SK-N-SH (cell line): ENCODE measurements around the gene CINP. TPM values are rescaled to one million over a fixed set of nuclear protein-coding genes. Genes with fewer than 3 reads are reported as not detected.

Experiments used
- CTCF ChIA-PET: fragments of 300-600, 350-600 bp; formaldehyde crosslinking; extraction: SDS; loops from one replicate; lab custom pipeline; 2021; lab: Yijun Ruan, JAX
- POLR2A ChIA-PET: fragments of 350-600 bp; sonication (Branson Sonifier 250); formaldehyde crosslinking; extraction: SDS; loops from one replicate; lab custom pipeline; 2020; ENCODE audit warnings: antibody characterized with exemption, inconsistent platforms; lab: Yijun Ruan, JAX
- DNase-seq: peaks from one replicate; pipeline ENCODE4 v3.0.0; 2012
- H2AFZ ChIP-seq: fragments of 200-600 bp; sonication (generic); 2 replicates; pipeline ENCODE4 v1.8.1; 2016; ENCODE audit warnings: antibody characterized with exemption, mild to moderate bottlenecking, low read depth
- H3F3A ChIP-seq: fragments of 200-600 bp; sonication (generic); replicated peaks from 2 replicates; pipeline ENCODE3; 2016; ENCODE audit warnings: antibody characterized with exemption, mild to moderate bottlenecking; ENCODE audit not compliant: insufficient read depth
- H3K27ac ChIP-seq, 2 experiments: fragments of 200-500 bp in 1 of 2; fragments of 200-600 bp in 1 of 2; sonication (Bioruptor generic) in 1 of 2; sonication (generic), shearing (Covaris generic) in 1 of 2; 2 replicates each; pipeline versions ENCODE4 v1.5.1 to v1.6.1; 2014 to 2016; ENCODE audit warnings: low read depth in 2 of 2, inconsistent platforms in 1 of 2, low read length in 1 of 2, mild to moderate bottlenecking in 1 of 2, mixed read lengths in 1 of 2
- H3K27me3 ChIP-seq: fragments of 200-600 bp; sonication (generic), shearing (Covaris generic); 2 replicates; pipeline ENCODE4 v1.6.1; 2016; ENCODE audit warnings: mixed run types; ENCODE audit not compliant: insufficient read depth
- H3K36me3 ChIP-seq, 2 experiments: fragments of 200-500 bp in 1 of 2; fragments of 200-600 bp in 1 of 2; sonication (Bioruptor generic) in 1 of 2; sonication (generic) in 1 of 2; replicated peaks in 1 of 2; 2 replicates each; pipeline versions ENCODE3 to v1.5.1; 2014 to 2016; ENCODE audit warnings: low read length in 1 of 2, mild to moderate bottlenecking in 1 of 2; ENCODE audit not compliant: insufficient read depth in 2 of 2, control insufficient read depth in 1 of 2
- H3K4me1 ChIP-seq, 2 experiments: fragments of 200-500 bp in 1 of 2; fragments of 200-600 bp in 1 of 2; sonication (Bioruptor generic) in 1 of 2; sonication (generic), shearing (Covaris generic) in 1 of 2; 2 replicates each; pipeline versions ENCODE4 v1.5.1 to v1.6.1; 2014 to 2016; ENCODE audit warnings: low read depth in 1 of 2, low read length in 1 of 2, mixed run types in 1 of 2; ENCODE audit not compliant: insufficient read depth in 2 of 2, control insufficient read depth in 1 of 2
- H3K4me2 ChIP-seq: fragments of 200-600 bp; sonication (generic), shearing (Covaris generic); 2 replicates; pipeline ENCODE4 v1.6.1; 2017; ENCODE audit warnings: mixed run types
- H3K4me3 ChIP-seq, 2 experiments: fragments of 200-500 bp in 1 of 2; fragments of 200-600 bp in 1 of 2; sonication (Bioruptor generic) in 1 of 2; sonication (generic), shearing (Covaris generic) in 1 of 2; 2 replicates each; pipeline versions ENCODE4 v1.5.1 to v1.8.1; 2014 to 2016; ENCODE audit warnings: low read depth in 2 of 2, inconsistent platforms in 1 of 2, low read length in 1 of 2, mild to moderate bottlenecking in 1 of 2, mixed read lengths in 1 of 2, moderate library complexity in 1 of 2
- H3K79me2 ChIP-seq: fragments of 200-600 bp; sonication (generic); 2 replicates; pipeline ENCODE4 v1.8.1; 2017; ENCODE audit warnings: mild to moderate bottlenecking; ENCODE audit not compliant: insufficient read depth
- H3K9ac ChIP-seq: fragments of 200-600 bp; sonication (generic); 2 replicates; pipeline ENCODE4 v1.6.1; 2017; ENCODE audit warnings: mixed run types
- H3K9me2 ChIP-seq: fragments of 200-600 bp; sonication (generic); 2 replicates; pipeline ENCODE4 v1.6.1; 2017; ENCODE audit warnings: mixed run types
- H3K9me3 ChIP-seq: fragments of 200-600 bp; sonication (generic); 2 replicates; pipeline ENCODE4 v1.6.1; 2017; ENCODE audit warnings: mixed run types, mild to moderate bottlenecking, moderate library complexity
- H4K20me1 ChIP-seq: fragments of 200-600 bp; sonication (generic); 2 replicates; pipeline ENCODE4 v1.6.1; 2017; ENCODE audit warnings: mild to moderate bottlenecking, mixed run types; ENCODE audit not compliant: insufficient read depth
- ELF1 ChIP-seq: IDR thresholded peaks from 2 replicates; pipeline ENCODE4 v1.4.0; 2012
- FOSL2 ChIP-seq: IDR thresholded peaks from 2 replicates; pipeline ENCODE4 v1.4.0; 2012; ENCODE audit warnings: low read depth, mild to moderate bottlenecking, moderate library complexity, borderline replicate concordance
- FOXJ3 ChIP-seq: sonication (generic); formaldehyde crosslinking; IDR thresholded peaks from 2 replicates; pipeline ENCODE4 v1.5.1; 2020; ENCODE audit warnings: mild to moderate bottlenecking, missing genetic modification reagents
- FOXM1 ChIP-seq: IDR thresholded peaks from 2 replicates; pipeline ENCODE4 v1.4.0; 2012; ENCODE audit warnings: low read depth, mild to moderate bottlenecking
- GABPA ChIP-seq: IDR thresholded peaks from 2 replicates; pipeline ENCODE4 v1.4.0; 2012; ENCODE audit warnings: low read depth, mild to moderate bottlenecking
- GATA2 ChIP-seq: sonication (generic); formaldehyde crosslinking; IDR thresholded peaks from 2 replicates; pipeline ENCODE4 v1.5.0; 2020; ENCODE audit warnings: mild to moderate bottlenecking, missing genetic modification reagents
- JUND ChIP-seq: IDR thresholded peaks from 2 replicates; pipeline ENCODE4 v1.4.0; 2012
- MEF2A ChIP-seq: IDR thresholded peaks from 2 replicates; pipeline ENCODE4 v1.4.0; 2012; ENCODE audit warnings: low read depth, borderline replicate concordance
- RCOR1 ChIP-seq: fragments of 150-350 bp; IDR thresholded peaks from 2 replicates; pipeline ENCODE4 v1.6.1; 2017; ENCODE audit warnings: antibody characterized with exemption, low read length
- REST ChIP-seq: IDR thresholded peaks from 2 replicates; pipeline ENCODE4 v1.6.1; 2012; ENCODE audit warnings: mild to moderate bottlenecking, low read depth, low read length, moderate library complexity
- RXRA ChIP-seq: IDR thresholded peaks from 2 replicates; pipeline ENCODE4 v1.4.0; 2012; ENCODE audit warnings: low read depth, mild to moderate bottlenecking, borderline replicate concordance
- TEAD4 ChIP-seq: IDR thresholded peaks from 2 replicates; pipeline ENCODE4 v1.4.0; 2012; ENCODE audit warnings: mild to moderate bottlenecking, borderline replicate concordance; ENCODE audit not compliant: insufficient read depth
- YY1 ChIP-seq: IDR thresholded peaks from 2 replicates; pipeline ENCODE4 v1.4.0; 2012; ENCODE audit warnings: low read depth, mild to moderate bottlenecking
- WGBS: methylation state at CpG from one replicate; pipeline ENCODE4 v1.1.6; 2017; ENCODE audit warnings: low lambda C conversion rate; 5-methylcytosine and 5-hydroxymethylcytosine counted together
- polyA plus RNA-seq, 3 experiments: library from polyadenylated mRNA; depleted of rRNA; stranded (reverse); fragments of >200 nt; gene quantifications; 2 replicates each; pipeline ENCODE4 v1.2.3, GENCODE V29; 2012
- TF ChIP-seq, protein P1 (sequence below): IDR thresholded peaks from 2 replicates; pipeline ENCODE4 v1.4.0; 2012; ENCODE audit warnings: low read depth, borderline replicate concordance
- TF ChIP-seq, protein P2 (sequence below): IDR thresholded peaks from 2 replicates; pipeline ENCODE4; 2012
- TF ChIP-seq, protein P3 (sequence below): IDR thresholded peaks from 2 replicates; pipeline ENCODE4 v1.4.0; 2012; ENCODE audit warnings: low read depth

CINP gene
- polyA plus RNA-seq, 1 of the 3 experiments (the other 2 are of a cell fraction) = 50.4 TPM

GRCh38 chr14:102338724-102339123 is 24.0 kb downstream of the CINP start:
- Histone ChIP-seq H3K9me3 (no peaks in the 10 kb centered on the region), H3K4me2 (no peak overlapping the region), H3K4me3 (no peak overlapping the region), H3F3A (no peaks in the 10 kb centered on the region), H2AFZ (no peak overlapping the region), H3K79me2 (no peaks in the 10 kb centered on the region), H3K9me2 (no peaks in the 10 kb centered on the region), H3K27ac (no peak overlapping the region), H3K4me1 (no peaks in the 10 kb centered on the region), H3K36me3 (peaks cover 16 to 17% of the 10 kb centered on the region in 2 experiments), H4K20me1 (no peaks in the 10 kb centered on the region), H3K9ac (no peak overlapping the region), H3K27me3 (no peaks in the 10 kb centered on the region)
- POLR2A ChIA-PET = no interaction called here
- no peak for DNase-seq
- no peak for TF ChIP-seq MEF2A
- TF ChIP-seq, protein P1, sequence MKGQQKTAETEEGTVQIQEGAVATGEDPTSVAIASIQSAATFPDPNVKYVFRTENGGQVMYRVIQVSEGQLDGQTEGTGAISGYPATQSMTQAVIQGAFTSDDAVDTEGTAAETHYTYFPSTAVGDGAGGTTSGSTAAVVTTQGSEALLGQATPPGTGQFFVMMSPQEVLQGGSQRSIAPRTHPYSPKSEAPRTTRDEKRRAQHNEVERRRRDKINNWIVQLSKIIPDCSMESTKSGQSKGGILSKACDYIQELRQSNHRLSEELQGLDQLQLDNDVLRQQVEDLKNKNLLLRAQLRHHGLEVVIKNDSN = no peak
- no peak for TF ChIP-seq ELF1
- no peak for TF ChIP-seq FOXM1
- CTCF ChIA-PET = no interaction called here
- WGBS = 95% methylated on average over 9 of the region's 9 CpGs

GRCh38 chr14:102335163-102335562 is 27.5 kb downstream of the CINP start:
- Histone ChIP-seq H3K4me2 (no peak overlapping the region), H3K27me3 (no peaks in the 10 kb centered on the region), H4K20me1 (no peaks in the 10 kb centered on the region), H2AFZ (no peak overlapping the region), H3K4me1 (no peaks in the 10 kb centered on the region), H3K27ac (no peak overlapping the region), H3K9ac (no peak overlapping the region), H3F3A (no peaks in the 10 kb centered on the region), H3K4me3 (no peak overlapping the region), H3K9me3 (no peaks in the 10 kb centered on the region)
- 97% methylated on average over 7 of the region's 7 CpGs for WGBS
- CTCF ChIA-PET = interaction anchor here (1.6 kb wide), 1 partner anchor 102 kb away, joined by 4 read pairs; no protein-coding TSS in a partner anchor
- POLR2A ChIA-PET = no interaction called here
- DNase-seq = no peak
- TF ChIP-seq GATA2 (CRISPR knock-in tag) = no peak
- TF ChIP-seq, protein P2, sequence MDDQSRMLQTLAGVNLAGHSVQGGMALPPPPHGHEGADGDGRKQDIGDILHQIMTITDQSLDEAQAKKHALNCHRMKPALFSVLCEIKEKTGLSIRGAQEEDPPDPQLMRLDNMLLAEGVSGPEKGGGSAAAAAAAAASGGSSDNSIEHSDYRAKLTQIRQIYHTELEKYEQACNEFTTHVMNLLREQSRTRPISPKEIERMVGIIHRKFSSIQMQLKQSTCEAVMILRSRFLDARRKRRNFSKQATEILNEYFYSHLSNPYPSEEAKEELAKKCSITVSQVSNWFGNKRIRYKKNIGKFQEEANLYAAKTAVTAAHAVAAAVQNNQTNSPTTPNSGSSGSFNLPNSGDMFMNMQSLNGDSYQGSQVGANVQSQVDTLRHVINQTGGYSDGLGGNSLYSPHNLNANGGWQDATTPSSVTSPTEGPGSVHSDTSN = no peak
- TF ChIP-seq YY1 = no peak
- no peak for TF ChIP-seq REST
- TF ChIP-seq GABPA = no peak
- TF ChIP-seq MEF2A = no peak
- no peak for TF ChIP-seq FOXJ3 (CRISPR knock-in tag)
- TF ChIP-seq FOSL2 = no peak
- TF ChIP-seq RCOR1 = no peak
- TF ChIP-seq, protein P3, sequence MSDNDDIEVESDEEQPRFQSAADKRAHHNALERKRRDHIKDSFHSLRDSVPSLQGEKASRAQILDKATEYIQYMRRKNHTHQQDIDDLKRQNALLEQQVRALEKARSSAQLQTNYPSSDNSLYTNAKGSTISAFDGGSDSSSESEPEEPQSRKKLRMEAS = no peak
- TF ChIP-seq JUND = no peak
- TF ChIP-seq TEAD4 = no peak
- TF ChIP-seq RXRA = no peak
- TF ChIP-seq, all 33 proteins: peak for 0
- H3K36me3 ChIP-seq = peaks cover 13 to 17% of the 10 kb centered on the region in 2 experiments
- H3K79me2 ChIP-seq = no peaks in the 10 kb centered on the region
- no peaks in the 10 kb centered on the region for H3K9me2 ChIP-seq
